ENCODE data around the gene SLC17A4. TPM values are rescaled to one million over a fixed set of nuclear protein-coding genes. Genes with fewer than 3 reads are reported as not detected.

Gene SLC17A4
- total RNA-seq, 1 experiment from 2014 or later: not detected

DNA sequence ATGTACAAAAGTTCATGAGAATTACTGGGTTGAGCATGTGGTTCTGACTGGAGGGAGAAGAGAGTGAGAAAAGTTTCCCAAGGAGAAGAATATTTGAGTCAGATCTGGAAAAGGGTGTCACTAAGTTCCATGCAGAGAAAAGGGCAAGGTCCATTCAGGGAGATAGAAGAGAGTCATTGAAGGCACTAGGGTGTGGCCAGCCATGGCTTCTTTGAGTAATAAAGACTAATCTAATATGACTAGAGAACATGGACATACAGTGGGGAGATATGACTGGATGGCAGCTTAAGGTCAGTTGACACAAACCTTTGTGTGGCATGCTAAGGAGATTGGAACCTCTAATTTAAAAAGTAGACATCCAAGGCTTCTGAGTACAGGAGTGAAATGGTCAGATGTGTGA, 10.7 kb upstream of the SLC17A4 start:
- H3K27me3 ChIP-seq (ENCODE audit: control insufficient read depth, insufficient read depth, low read length): no peaks in the 10 kb centered on the region; the same call in 1 of the 2 replicates
- POLR2A ChIA-PET: no interaction called here
- H3K4me3 ChIP-seq (ENCODE audit: low read depth in 2 of 2, low read length in 2 of 2): no peak overlapping the region
- H3K4me1 ChIP-seq (ENCODE audit: control insufficient read depth, insufficient read depth, low read length): no peaks in the 10 kb centered on the region
- in situ Hi-C loops (cut with HindIII; ENCODE audit: low pct_unique_long_range_greater_than_20kb, low sequenced_read_pairs) (no loop called here), intact Hi-C loops (cut with micrococcal nuclease; ENCODE audit: unreplicated experiment) (no loop called here)
- no peak for DNase-seq (ENCODE audit: low read depth, low spot score)
- H3K36me3 ChIP-seq (ENCODE audit: control insufficient read depth, insufficient read depth, low read length): no peaks in the 10 kb centered on the region
- BruUV-seq (replicated peaks): no TSS peak
- H3K27ac ChIP-seq (ENCODE audit: low read length): no peak overlapping the region
- no peaks in the 10 kb centered on the region for H3K9me3 ChIP-seq (ENCODE audit: control insufficient read depth, insufficient read depth, low read depth, low read length)
- no peak for TF ChIP-seq POLR2AphosphoS5 (IDR thresholded peaks at IDR 0.05; ENCODE audit: low read depth, low read length)
- no peak for TF ChIP-seq SIN3A (IDR thresholded peaks at IDR 0.05; ENCODE audit: borderline replicate concordance, insufficient read depth, low read depth, low read length)
- TF ChIP-seq TCF7L2 (IDR thresholded peaks at IDR 0.05; ENCODE audit: low read depth, low read length): no peak
- TF ChIP-seq, protein P1, sequence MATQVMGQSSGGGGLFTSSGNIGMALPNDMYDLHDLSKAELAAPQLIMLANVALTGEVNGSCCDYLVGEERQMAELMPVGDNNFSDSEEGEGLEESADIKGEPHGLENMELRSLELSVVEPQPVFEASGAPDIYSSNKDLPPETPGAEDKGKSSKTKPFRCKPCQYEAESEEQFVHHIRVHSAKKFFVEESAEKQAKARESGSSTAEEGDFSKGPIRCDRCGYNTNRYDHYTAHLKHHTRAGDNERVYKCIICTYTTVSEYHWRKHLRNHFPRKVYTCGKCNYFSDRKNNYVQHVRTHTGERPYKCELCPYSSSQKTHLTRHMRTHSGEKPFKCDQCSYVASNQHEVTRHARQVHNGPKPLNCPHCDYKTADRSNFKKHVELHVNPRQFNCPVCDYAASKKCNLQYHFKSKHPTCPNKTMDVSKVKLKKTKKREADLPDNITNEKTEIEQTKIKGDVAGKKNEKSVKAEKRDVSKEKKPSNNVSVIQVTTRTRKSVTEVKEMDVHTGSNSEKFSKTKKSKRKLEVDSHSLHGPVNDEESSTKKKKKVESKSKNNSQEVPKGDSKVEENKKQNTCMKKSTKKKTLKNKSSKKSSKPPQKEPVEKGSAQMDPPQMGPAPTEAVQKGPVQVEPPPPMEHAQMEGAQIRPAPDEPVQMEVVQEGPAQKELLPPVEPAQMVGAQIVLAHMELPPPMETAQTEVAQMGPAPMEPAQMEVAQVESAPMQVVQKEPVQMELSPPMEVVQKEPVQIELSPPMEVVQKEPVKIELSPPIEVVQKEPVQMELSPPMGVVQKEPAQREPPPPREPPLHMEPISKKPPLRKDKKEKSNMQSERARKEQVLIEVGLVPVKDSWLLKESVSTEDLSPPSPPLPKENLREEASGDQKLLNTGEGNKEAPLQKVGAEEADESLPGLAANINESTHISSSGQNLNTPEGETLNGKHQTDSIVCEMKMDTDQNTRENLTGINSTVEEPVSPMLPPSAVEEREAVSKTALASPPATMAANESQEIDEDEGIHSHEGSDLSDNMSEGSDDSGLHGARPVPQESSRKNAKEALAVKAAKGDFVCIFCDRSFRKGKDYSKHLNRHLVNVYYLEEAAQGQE (IDR thresholded peaks at IDR 0.05; ENCODE audit: insufficient read depth in 1 of 2, low read depth in 2 of 2, low read length in 1 of 2): no peak
- TF ChIP-seq, protein P2, sequence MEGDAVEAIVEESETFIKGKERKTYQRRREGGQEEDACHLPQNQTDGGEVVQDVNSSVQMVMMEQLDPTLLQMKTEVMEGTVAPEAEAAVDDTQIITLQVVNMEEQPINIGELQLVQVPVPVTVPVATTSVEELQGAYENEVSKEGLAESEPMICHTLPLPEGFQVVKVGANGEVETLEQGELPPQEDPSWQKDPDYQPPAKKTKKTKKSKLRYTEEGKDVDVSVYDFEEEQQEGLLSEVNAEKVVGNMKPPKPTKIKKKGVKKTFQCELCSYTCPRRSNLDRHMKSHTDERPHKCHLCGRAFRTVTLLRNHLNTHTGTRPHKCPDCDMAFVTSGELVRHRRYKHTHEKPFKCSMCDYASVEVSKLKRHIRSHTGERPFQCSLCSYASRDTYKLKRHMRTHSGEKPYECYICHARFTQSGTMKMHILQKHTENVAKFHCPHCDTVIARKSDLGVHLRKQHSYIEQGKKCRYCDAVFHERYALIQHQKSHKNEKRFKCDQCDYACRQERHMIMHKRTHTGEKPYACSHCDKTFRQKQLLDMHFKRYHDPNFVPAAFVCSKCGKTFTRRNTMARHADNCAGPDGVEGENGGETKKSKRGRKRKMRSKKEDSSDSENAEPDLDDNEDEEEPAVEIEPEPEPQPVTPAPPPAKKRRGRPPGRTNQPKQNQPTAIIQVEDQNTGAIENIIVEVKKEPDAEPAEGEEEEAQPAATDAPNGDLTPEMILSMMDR (IDR thresholded peaks at IDR 0.05): no peak
- ATAC-seq: no peak
- CTCF ChIA-PET: no interaction called here

DNA sequence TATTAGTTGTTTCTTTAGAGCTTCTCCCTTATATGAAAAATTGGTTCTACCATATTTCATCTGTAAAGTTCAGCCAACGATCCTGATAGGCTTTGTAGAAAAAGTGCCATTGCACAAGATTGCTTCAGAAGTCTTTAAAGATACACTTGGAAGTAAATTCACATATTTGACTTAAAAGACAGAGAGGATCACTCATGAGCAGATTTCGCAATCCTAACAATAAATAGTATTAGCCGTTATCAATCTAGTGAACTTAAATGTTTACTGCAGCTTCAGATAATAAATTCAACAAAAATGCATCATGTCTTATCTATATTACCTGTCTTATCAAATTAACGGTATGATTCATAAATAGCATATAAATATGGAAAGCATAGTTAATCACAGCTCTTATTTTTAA, 8.7 kb upstream of the SLC17A4 start:
- DNase-seq (ENCODE audit: low read depth, low spot score): no peak
- POLR2A ChIA-PET: no interaction called here
- ATAC-seq: no peak
- TF ChIP-seq SIN3A (IDR thresholded peaks at IDR 0.05; ENCODE audit: borderline replicate concordance, insufficient read depth, low read depth, low read length) (no peak), POLR2AphosphoS5 (IDR thresholded peaks at IDR 0.05; ENCODE audit: low read depth, low read length) (no peak), TCF7L2 (IDR thresholded peaks at IDR 0.05; ENCODE audit: low read depth, low read length) (no peak)
- TF ChIP-seq, protein P1 (IDR thresholded peaks at IDR 0.05; ENCODE audit: insufficient read depth in 1 of 2, low read depth in 2 of 2, low read length in 1 of 2): no peak
- TF ChIP-seq, protein P2 (IDR thresholded peaks at IDR 0.05): no peak
- Histone ChIP-seq H3K27me3 (ENCODE audit: control insufficient read depth, insufficient read depth, low read length) (no peaks in the 10 kb centered on the region; the same call in 1 of the 2 replicates), H3K36me3 (ENCODE audit: control insufficient read depth, insufficient read depth, low read length) (no peaks in the 10 kb centered on the region), H3K4me1 (ENCODE audit: control insufficient read depth, insufficient read depth, low read length) (no peaks in the 10 kb centered on the region), H3K4me3 (ENCODE audit: low read depth in 2 of 2, low read length in 2 of 2) (no peak overlapping the region), H3K9me3 (ENCODE audit: control insufficient read depth, insufficient read depth, low read depth, low read length) (no peaks in the 10 kb centered on the region), H3K27ac (ENCODE audit: low read length) (no peak overlapping the region)
- intact Hi-C loops (cut with micrococcal nuclease; ENCODE audit: unreplicated experiment) (no loop called here), in situ Hi-C loops (cut with HindIII; ENCODE audit: low pct_unique_long_range_greater_than_20kb, low sequenced_read_pairs) (no loop called here)
- BruUV-seq (replicated peaks): no TSS peak
- CTCF ChIA-PET: no interaction called here

Measured in Panc1 (cell line).